Body of pancreas (tissue), 4 donors: ENCODE data around the gene APCDD1.

Experiments
- POLR2A ChIP-seq, 3 donors: fragments of 450-650 bp; IDR thresholded peaks; one replicate each; pipeline ENCODE4 v1.6.1; 2016; ENCODE audit warnings: antibody characterized with exemption in 3 of 3, mild to moderate bottlenecking in 2 of 3
- TF ChIP-seq, protein P1 (sequence below), 7 experiments: fragments of 450-650 bp in 4 of 7; fragments of 200-600 bp in 3 of 7; sonication (generic) in 3 of 7; IDR thresholded peaks; one replicate each; pipeline ENCODE4 v1.5.1; 2016 to 2019; ENCODE audit warnings: antibody characterized with exemption in 7 of 7

DNA sequence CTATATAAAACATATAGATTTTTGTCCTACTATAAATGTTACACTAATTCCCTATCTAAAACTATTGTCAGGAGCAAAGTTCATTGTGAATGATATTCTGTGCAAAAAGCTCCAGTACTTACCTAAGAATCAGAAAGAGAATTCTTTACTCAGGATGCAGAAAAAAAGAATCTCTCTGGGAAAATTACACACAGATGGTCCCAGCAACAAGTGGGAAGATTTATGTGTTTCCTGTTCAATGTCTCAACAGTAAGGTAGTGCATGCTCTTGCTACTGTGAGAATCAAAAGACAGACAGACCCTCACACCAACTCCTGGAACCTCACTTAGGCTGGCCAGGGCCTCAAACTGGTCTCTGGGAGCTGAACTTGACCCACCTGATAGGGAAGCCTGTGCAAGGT lies 60.2 kb downstream of the APCDD1 start:
- TF ChIP-seq, protein P1, sequence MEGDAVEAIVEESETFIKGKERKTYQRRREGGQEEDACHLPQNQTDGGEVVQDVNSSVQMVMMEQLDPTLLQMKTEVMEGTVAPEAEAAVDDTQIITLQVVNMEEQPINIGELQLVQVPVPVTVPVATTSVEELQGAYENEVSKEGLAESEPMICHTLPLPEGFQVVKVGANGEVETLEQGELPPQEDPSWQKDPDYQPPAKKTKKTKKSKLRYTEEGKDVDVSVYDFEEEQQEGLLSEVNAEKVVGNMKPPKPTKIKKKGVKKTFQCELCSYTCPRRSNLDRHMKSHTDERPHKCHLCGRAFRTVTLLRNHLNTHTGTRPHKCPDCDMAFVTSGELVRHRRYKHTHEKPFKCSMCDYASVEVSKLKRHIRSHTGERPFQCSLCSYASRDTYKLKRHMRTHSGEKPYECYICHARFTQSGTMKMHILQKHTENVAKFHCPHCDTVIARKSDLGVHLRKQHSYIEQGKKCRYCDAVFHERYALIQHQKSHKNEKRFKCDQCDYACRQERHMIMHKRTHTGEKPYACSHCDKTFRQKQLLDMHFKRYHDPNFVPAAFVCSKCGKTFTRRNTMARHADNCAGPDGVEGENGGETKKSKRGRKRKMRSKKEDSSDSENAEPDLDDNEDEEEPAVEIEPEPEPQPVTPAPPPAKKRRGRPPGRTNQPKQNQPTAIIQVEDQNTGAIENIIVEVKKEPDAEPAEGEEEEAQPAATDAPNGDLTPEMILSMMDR (IDR thresholded peaks at IDR 0.05) = no peak
- TF ChIP-seq POLR2A (IDR thresholded peaks at IDR 0.05) = no peak
